Left ventricle myocardium superior (tissue), 1 donor: ENCODE results near the gene MAP4K2. TPM values are rescaled to one million over a fixed set of nuclear protein-coding genes. Genes with fewer than 3 reads are reported as not detected.
"Not testable (repeated sequence)": the region's sequence is repeated elsewhere in the genome, so short reads cannot be mapped to it uniquely, and the experiment has no call there.

Experiments used
- ATAC-seq: fragments of 200-7000 bp; cut with Tn5 transposase; one replicate; pipeline ENCODE4 v1.9.1; 2020; ENCODE audit warnings: mild to moderate bottlenecking, moderate library complexity
- DNase-seq: peaks from one replicate; pipeline ENCODE4 v3.0.0-alpha.2; 2020
- intact Hi-C: fragments of 100-400 bp; cut with micrococcal nuclease; formaldehyde crosslinking; loops from one replicate; pipeline ENCODE4 v1.11.0; 2022
- total RNA-seq: library from RNA; stranded (reverse); fragmentation: NEBNext Ultra II Directional; extraction: Animal tissue kit (Norgen Biotek cat#: 25700); gene quantifications from one replicate; pipeline ENCODE4 v1.2.1, GENCODE V29; 2021
- donor health status: DM: no; HTN: yes; CAD: no; lungs with severe emphysema.

The MAP4K2 gene
- total RNA-seq, 1 donor from 2014 or later: 8.6 TPM

GRCh38 chr11:64826062-64826461 lies 23.0 kb upstream of the MAP4K2 start:
- intact Hi-C loops: no loop called here
- ATAC-seq (no peak), DNase-seq (no peak)

GRCh38 chr11:64823568-64824119 lies 20.6 kb upstream of the MAP4K2 start:
- no peak for ATAC-seq
- no peak for DNase-seq
- intact Hi-C loops: no loop called here

- DNase-seq: no peak
- intact Hi-C loops: no loop called here
- no peak for ATAC-seq
Measured at GRCh38 chr11:64817476-64817875, 14.5 kb upstream of the MAP4K2 start.

DNA sequence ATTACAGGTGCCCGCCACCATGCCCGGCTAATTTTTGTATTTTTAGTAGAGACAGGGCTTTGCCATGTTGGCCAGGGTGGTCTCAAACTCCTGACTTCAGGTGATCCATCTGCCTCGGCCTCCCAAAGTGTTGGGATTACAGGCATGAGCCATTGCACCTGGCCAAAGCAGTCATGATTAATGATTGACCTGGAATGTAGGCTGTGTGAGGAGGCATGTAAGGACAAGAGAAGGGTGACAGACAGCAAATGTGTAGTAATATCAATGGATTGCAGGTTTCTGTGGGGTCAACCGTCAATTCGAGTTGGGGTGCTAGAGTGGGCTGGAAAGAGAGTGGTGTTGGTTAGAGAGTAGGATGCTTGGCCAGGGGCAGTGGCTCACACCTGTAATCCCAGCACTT lies 12.4 kb upstream of the MAP4K2 start:
- DNase-seq, ATAC-seq, intact Hi-C loops: not testable (repeated sequence)

GRCh38 chr11:64814712-64815187 lies 11.7 kb upstream of the MAP4K2 start:
- no peak for DNase-seq
- ATAC-seq: no peak
- intact Hi-C loops: no loop called here

GRCh38 chr11:64813826-64814225 lies 10.8 kb upstream of the MAP4K2 start:
- intact Hi-C loops: no loop called here
- no peak for DNase-seq
- no peak for ATAC-seq

DNA sequence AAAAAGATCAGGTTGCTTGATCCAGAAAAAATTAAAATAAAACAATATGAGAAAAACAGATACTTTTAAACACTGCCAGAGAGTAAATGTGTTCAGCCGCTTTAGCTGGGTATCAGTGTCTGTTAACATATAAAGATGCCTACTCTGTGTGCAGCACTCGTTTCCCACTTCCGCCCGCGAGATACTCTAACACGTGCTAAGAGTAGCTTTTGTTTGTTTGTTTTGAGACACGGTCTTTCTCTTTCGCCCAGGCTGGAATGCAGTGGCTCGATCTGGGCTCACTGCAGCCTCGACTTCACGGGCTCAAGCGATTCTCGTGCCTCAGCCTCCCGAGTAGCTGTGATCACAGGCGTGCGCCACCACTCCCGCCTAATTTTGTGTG lies 7.9 kb upstream of the MAP4K2 start:
- intact Hi-C loops: no loop called here
- ATAC-seq (peak; percentile 3), DNase-seq (peak; percentile 48)

DNA sequence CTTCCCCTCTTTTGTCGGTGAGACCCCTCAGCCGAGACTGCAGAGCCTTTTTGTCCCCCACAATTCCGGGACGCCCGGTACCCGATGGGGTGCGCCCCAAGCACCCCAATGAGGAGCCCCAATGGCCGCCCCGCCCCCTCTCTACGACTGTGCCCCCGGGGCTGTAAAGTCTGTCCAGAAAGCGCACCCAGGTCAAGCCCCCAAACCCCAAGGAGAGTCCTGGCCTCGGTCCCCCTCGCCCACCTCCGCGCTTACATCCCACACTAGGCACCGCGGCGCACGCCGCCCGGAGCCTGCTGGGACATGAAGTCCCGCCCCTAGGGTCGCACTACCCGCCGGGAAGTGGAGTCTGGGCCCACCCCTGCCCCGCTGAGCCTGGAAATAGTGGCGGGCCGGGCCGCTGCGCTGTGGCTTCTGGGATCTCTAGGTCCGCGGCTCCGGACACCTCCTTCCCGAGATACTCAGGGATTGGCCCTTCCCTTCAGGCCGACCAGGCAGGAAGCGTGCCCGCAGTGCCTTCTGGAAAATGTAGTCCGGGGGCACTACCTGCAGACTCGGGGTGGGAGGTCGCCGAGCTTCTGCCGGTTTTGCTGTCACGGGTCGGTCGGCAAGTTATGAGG lies 7.4 kb upstream of the MAP4K2 start, which contains the start of gene MEN1:
MEN1 (minus strand) TSS at position 281 of the 620 bp plus-strand sequence. CDS start 442 bp downstream, outside the sequence.
- ATAC-seq: peak; percentile 99
- intact Hi-C loops: no loop called here
- DNase-seq: peak; percentile 98

GRCh38 chr11:64809781-64810241 lies 6.8 kb upstream of the MAP4K2 start:
- peak; percentile 34 for DNase-seq
- intact Hi-C loops: no loop called here
- ATAC-seq: peak; percentile 20

GRCh38 chr11:64805481-64805880 lies 2.5 kb upstream of the MAP4K2 start:
- no peak for ATAC-seq
- no peak for DNase-seq
- intact Hi-C loops: no loop called here

DNA sequence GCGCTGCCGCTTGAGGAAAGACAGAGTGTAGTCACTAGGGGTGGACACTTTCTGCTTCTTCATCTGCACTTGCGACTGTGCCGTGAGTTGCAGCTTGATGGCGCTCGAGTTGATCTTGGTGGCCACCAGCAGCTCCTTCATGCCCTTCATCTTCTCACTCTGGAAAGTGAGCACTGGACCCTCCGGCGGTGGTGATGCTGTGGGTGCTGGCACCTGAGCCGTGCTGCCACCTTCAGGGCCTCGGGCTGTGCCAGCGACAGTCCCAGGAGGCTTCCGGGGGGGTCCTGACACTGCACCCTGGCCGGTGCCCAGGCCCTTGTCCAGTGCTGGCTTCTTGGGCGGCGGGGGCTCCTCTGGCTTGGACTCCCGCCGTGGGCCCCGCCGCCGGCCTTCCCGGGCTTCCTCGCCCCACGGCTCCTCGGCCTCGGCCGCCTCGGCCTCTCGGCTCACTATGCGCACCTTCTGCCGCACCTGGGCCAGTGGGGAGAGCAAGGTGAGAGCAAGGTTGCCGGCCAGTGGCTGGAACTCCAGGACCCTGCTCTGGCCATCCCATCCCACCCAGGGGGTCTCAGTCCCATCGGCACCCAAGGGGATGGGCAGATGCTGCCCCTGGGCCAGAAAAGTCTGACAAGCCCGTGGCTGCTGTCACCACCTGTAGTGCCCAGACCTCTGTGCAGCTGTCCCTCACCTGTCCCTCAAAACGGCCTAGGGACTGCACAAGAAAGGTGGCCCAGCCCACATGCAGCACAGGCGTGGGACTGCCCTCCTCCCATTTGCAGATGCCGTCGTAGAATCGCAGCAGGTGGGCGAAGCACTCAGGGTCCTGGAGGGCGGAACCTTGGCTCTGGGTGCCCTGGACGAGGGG lies 1.6 kb upstream of the MAP4K2 start:
- DNase-seq: no peak
- intact Hi-C loops: no loop called here
- no peak for ATAC-seq

- intact Hi-C loops: no loop called here
- ATAC-seq (peak; percentile 7), DNase-seq (no peak)
Measured at GRCh38 chr11:64803846-64804345, 882 bp upstream of the MAP4K2 start.

DNA sequence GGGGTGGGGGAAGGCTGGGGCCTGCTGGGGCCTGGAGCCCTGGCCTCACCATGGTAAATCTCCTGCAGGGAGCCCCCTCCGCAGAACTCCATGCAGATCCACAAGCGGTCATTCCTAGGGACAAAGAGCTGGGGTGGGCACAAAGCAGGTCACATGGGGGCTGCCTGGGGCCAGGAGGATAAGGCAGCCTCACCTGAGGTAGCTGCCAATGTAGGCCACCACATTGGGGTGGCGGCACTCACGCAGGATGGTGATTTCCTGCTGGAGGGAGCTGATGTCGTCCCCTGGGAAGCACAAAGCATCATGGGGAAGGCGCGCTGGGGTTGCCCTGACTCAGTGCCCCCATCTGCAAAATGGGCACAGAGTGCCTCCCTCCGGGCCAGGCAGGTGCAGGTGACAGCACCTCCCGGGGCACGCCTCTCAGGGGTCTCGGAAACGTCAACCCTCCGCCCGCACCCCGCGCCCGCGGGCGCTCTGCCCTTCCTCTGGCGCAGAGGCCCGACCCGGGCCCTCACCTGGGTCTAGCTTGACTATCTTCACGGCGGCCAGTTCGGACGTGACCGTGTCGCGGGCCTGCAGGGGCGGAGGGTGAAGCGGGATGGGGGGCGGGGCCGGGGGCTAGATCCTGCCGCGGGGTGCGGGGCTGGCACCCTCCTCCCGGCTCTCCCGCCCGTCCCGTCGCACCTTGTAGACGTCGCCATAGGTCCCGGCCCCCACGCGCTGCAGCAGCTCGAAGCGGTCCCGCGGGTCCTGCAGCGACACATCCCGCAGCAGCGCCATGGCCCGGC lies 450 bp downstream of the MAP4K2 start:
- intact Hi-C loops: no loop called here
- DNase-seq (no peak), ATAC-seq (no peak)

- DNase-seq (no peak), ATAC-seq (no peak)
- intact Hi-C loops: no loop called here
Measured at GRCh38 chr11:64801561-64802369, 1.2 kb downstream of the MAP4K2 start.

DNA sequence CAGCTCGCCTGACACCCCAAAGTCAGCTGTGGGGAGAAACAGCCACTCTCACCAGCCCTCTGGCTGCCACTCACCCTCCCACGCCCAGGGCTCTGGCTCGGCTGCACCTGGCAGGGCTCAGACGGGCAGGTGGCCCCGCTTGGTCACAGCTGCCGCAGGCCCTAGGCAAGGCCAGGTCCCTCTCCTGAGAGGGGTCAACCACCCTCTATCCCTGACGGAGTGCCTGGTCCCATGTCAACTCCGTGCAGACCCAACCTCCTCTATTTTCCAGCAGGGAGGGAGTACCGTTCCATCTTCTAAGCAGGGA lies 1.9 kb downstream of the MAP4K2 start:
- DNase-seq (no peak), ATAC-seq (no peak)
- intact Hi-C loops: no loop called here

- no peak for ATAC-seq
- intact Hi-C loops: no loop called here
- peak; percentile 13 for DNase-seq
Measured at GRCh38 chr11:64800303-64801157, 2.5 kb downstream of the MAP4K2 start.

DNA sequence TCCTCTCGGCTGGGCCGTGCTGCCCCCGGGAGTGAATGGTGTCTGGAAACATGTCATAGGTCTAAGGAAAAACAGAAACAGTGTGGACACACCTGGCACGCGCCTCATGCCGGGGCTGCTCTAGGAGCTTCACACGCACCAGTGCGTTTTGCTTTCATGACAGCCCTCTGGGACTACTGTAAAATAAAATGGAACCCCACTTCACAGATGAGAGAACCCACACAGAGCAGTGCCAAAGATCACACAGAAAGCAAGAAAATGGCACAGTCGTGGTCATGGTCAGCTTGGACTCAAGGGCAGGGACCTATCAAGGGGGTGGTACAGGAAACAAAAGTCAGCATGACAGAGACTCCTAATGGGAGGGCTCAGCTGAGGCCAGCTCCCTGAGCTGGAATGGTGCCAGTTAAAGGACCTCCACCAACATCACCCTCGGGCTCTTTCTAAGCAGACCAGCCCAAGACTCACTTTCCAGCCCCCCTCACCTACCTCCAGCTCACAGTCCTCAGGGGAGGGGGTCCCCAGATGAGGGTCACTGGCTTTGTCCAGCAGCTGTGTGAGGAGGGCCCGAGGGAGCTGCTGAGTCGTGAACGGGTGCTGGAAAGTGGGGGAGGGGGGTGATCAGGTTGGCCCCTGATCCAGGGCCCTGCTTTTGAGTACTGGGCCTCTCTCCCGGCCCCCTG lies 3.3 kb downstream of the MAP4K2 start:
- intact Hi-C loops: no loop called here
- no peak for ATAC-seq
- DNase-seq: peak; percentile 16
